SK-N-SH (cell line): ENCODE results near the gene MGAT1.

Source experiments
- CHD2 ChIP-seq: fragments of 150-350 bp; IDR thresholded peaks from 2 replicates; pipeline ENCODE4 v1.6.1; 2018; ENCODE audit warnings: low read length; ENCODE audit not compliant: partially characterized antibody
- ELF1 ChIP-seq: IDR thresholded peaks from 2 replicates; pipeline ENCODE4 v1.4.0; 2012
- EP300 ChIP-seq, 2 experiments: IDR thresholded peaks; 2 replicates each; pipeline versions ENCODE4 v1.4.0 to v1.6.1; 2012; ENCODE audit warnings: borderline replicate concordance in 1 of 2, low read depth in 1 of 2, low read length in 1 of 2
- GABPA ChIP-seq: IDR thresholded peaks from 2 replicates; pipeline ENCODE4 v1.4.0; 2012; ENCODE audit warnings: low read depth, mild to moderate bottlenecking
- GATA2 ChIP-seq: sonication (generic); formaldehyde crosslinking; IDR thresholded peaks from 2 replicates; pipeline ENCODE4 v1.5.0; 2020; ENCODE audit warnings: mild to moderate bottlenecking, missing genetic modification reagents
- JUND ChIP-seq: IDR thresholded peaks from 2 replicates; pipeline ENCODE4 v1.4.0; 2012
- MEF2A ChIP-seq: IDR thresholded peaks from 2 replicates; pipeline ENCODE4 v1.4.0; 2012; ENCODE audit warnings: low read depth, borderline replicate concordance
- NFIC ChIP-seq: IDR thresholded peaks from 2 replicates; pipeline ENCODE4 v1.4.0; 2012; ENCODE audit warnings: borderline replicate concordance
- RAD21 ChIP-seq: IDR thresholded peaks from 2 replicates; pipeline ENCODE4 v1.6.1; 2012; ENCODE audit warnings: mild to moderate bottlenecking, low read length
- SMC3 ChIP-seq: IDR thresholded peaks from 2 replicates; pipeline ENCODE4 v1.6.1; 2012; ENCODE audit warnings: low read depth, low read length, improper control_type of control experiment
- TAF1 ChIP-seq: IDR thresholded peaks from 2 replicates; pipeline ENCODE4 v1.6.1; 2012; ENCODE audit warnings: low read depth, mild to moderate bottlenecking, low read length, moderate library complexity, borderline replicate concordance
- TCF12 ChIP-seq: IDR thresholded peaks from 2 replicates; pipeline ENCODE4 v1.4.0; 2012
- TF ChIP-seq, protein P1 (sequence below): IDR thresholded peaks from 2 replicates; pipeline ENCODE4 v1.4.0; 2012; ENCODE audit warnings: low read depth, borderline replicate concordance
- TF ChIP-seq, protein P2 (sequence below): fragments of 200-600 bp; sonication (generic); IDR thresholded peaks from 2 replicates; pipeline ENCODE4 v1.6.1; 2017; ENCODE audit warnings: antibody characterized with exemption, mild to moderate bottlenecking, moderate library complexity

DNA sequence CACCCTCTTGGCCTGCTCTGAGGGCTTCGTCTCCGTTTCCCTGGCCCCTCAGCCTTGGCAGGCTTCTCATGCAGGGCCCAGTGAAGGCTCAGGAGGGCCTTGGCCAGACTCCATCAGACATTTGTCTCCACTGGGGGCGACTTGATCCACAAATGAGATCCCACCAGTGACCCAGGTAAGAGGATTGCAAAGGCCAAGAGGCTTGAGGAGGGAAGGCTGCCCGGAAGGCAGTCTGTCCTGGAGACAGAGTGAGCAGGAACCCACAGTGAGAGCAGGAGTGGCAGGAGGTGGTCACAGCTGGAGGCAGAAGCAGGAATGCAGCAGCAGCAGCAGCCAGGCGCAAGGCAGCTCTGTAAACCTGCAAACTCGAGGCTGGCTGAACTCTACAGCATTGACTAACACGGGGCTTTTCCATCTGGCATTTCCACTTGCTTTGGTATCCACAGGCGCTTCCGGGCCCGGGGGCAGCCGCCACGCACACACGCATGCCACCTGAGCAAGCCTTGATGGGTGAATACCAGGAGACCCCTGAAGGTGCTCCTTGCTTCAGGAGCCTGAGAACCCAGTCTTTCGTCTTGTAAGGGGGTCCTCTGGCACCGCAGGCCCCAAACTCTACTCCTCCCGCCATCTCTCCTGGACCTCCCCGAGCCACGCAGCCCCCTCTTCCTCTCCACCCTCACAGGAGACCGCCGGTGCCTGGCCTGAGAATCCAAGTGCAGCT lies 14.7 kb downstream of the MGAT1 start:
- TF ChIP-seq, protein P1, sequence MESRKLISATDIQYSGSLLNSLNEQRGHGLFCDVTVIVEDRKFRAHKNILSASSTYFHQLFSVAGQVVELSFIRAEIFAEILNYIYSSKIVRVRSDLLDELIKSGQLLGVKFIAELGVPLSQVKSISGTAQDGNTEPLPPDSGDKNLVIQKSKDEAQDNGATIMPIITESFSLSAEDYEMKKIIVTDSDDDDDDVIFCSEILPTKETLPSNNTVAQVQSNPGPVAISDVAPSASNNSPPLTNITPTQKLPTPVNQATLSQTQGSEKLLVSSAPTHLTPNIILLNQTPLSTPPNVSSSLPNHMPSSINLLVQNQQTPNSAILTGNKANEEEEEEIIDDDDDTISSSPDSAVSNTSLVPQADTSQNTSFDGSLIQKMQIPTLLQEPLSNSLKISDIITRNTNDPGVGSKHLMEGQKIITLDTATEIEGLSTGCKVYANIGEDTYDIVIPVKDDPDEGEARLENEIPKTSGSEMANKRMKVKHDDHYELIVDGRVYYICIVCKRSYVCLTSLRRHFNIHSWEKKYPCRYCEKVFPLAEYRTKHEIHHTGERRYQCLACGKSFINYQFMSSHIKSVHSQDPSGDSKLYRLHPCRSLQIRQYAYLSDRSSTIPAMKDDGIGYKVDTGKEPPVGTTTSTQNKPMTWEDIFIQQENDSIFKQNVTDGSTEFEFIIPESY, result no peak
- no peak for TF ChIP-seq NFIC
- no peak for TF ChIP-seq EP300 (IDR thresholded peaks at IDR 0.05; ENCODE audit: borderline replicate concordance in 1 of 2, low read depth in 1 of 2, low read length in 1 of 2)
- TF ChIP-seq JUND, result no peak
- no peak for TF ChIP-seq TCF12
- TF ChIP-seq, protein P2, sequence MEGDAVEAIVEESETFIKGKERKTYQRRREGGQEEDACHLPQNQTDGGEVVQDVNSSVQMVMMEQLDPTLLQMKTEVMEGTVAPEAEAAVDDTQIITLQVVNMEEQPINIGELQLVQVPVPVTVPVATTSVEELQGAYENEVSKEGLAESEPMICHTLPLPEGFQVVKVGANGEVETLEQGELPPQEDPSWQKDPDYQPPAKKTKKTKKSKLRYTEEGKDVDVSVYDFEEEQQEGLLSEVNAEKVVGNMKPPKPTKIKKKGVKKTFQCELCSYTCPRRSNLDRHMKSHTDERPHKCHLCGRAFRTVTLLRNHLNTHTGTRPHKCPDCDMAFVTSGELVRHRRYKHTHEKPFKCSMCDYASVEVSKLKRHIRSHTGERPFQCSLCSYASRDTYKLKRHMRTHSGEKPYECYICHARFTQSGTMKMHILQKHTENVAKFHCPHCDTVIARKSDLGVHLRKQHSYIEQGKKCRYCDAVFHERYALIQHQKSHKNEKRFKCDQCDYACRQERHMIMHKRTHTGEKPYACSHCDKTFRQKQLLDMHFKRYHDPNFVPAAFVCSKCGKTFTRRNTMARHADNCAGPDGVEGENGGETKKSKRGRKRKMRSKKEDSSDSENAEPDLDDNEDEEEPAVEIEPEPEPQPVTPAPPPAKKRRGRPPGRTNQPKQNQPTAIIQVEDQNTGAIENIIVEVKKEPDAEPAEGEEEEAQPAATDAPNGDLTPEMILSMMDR, result no peak
- no peak for TF ChIP-seq MEF2A
- TF ChIP-seq GATA2, result no peak
- TF ChIP-seq GABPA, result no peak
- TF ChIP-seq TAF1, result no peak
- no peak for TF ChIP-seq SMC3
- no peak for TF ChIP-seq ELF1
- no peak for TF ChIP-seq RAD21
- no peak for TF ChIP-seq CHD2
